ENCODE results near the gene CHFR. TPM values are rescaled to one million over a fixed set of nuclear protein-coding genes. Genes with fewer than 3 reads are reported as not detected.

CHFR gene
- total and polyA plus RNA-seq, 9 of the 15 experiments (the other 6 are each of a cell fraction or from before 2014, with no cell fraction given) = 0.61 to 33.9 (median 19.3) TPM

GRCh38 chr12:132887513-132888351 is at the start of gene CHFR (continued):
- TF ChIP-seq ZC3H4 (CRISPR knock-in tag; IDR thresholded peaks at IDR 0.05; ENCODE audit: borderline replicate concordance) (no peak), ZNF184 (CRISPR knock-in tag; IDR thresholded peaks at IDR 0.05) (no peak), POLR3A (IDR thresholded peaks at IDR 0.05; ENCODE audit: borderline replicate concordance, extremely low read depth, insufficient read depth, insufficient read length) (no peak), ILK (tag; IDR thresholded peaks at IDR 0.05; ENCODE audit: borderline replicate concordance, low read depth) (no peak), MYC (IDR thresholded peaks at IDR 0.05; ENCODE audit: low read depth, low read length) (peak; percentile 94), MYC (CRISPR knock-in tag; IDR thresholded peaks at IDR 0.05; ENCODE audit: borderline replicate concordance, low read depth) (peak; percentile 83), NR3C1 (CRISPR knock-in tag; IDR thresholded peaks at IDR 0.05) (no peak), FOXA1 (IDR thresholded peaks at IDR 0.05; ENCODE audit: borderline replicate concordance) (no peak), POU5F1 (IDR thresholded peaks at IDR 0.05; ENCODE audit: borderline replicate concordance, low read depth, low read length, partially characterized antibody) (no peak), ZNF217 (CRISPR knock-in tag; IDR thresholded peaks at IDR 0.05) (no peak), PCBP1 (IDR thresholded peaks at IDR 0.05; ENCODE audit: low read depth, low read length, poor library complexity, severe bottlenecking) (no peak), FOXK1 (CRISPR knock-in tag; IDR thresholded peaks at IDR 0.05; ENCODE audit: borderline replicate concordance) (no peak), CBFB (CRISPR knock-in tag; IDR thresholded peaks at IDR 0.05) (peak; percentile 74; the same call in 1 of the 2 replicates), MGA (IDR thresholded peaks at IDR 0.05) (peak; percentile 95), HNRNPUL1 (IDR thresholded peaks at IDR 0.05; ENCODE audit: low read length) (no peak), RCOR1 (IDR thresholded peaks at IDR 0.05; ENCODE audit: borderline replicate concordance in 1 of 2, low read depth in 2 of 2, low read length in 2 of 2) (no peak), NELFE (IDR thresholded peaks at IDR 0.05; ENCODE audit: insufficient read depth, insufficient read length) (no peak)

Measured in K562 (cell line).